IgD-negative memory B cell (primary cell): Measurements from ENCODE around the gene IL17C. TPM values are rescaled to one million over a fixed set of nuclear protein-coding genes. Genes with fewer than 3 reads are reported as not detected.

Experiments
- H3K27ac Mint-ChIP-seq, 3 donors: one replicate each; pipeline ENCODE4 v1.8.0; 2020 to 2022; ENCODE audit warnings: mild to moderate bottlenecking in 3 of 3, mixed read lengths in 3 of 3, moderate library complexity in 1 of 3
- H3K27me3 Mint-ChIP-seq: one replicate; pipeline ENCODE4 v1.8.0; 2021; ENCODE audit warnings: mixed read lengths
- H3K36me3 Mint-ChIP-seq: one replicate; pipeline ENCODE4 v1.8.0; 2020; ENCODE audit warnings: mild to moderate bottlenecking, mixed read lengths
- H3K4me1 Mint-ChIP-seq, 3 donors: one replicate each; pipeline ENCODE4 v1.8.0; 2020 to 2022; ENCODE audit warnings: mixed read lengths in 3 of 3, mild to moderate bottlenecking in 1 of 3
- H3K4me3 Mint-ChIP-seq, 4 donors: one replicate each; pipeline ENCODE4 v1.8.0; 2020 to 2022; ENCODE audit warnings: mild to moderate bottlenecking in 4 of 4, mixed read lengths in 4 of 4, moderate library complexity in 3 of 4
- H3K9me3 Mint-ChIP-seq, 3 donors: one replicate each; pipeline ENCODE4 v1.8.0; 2020 to 2021; ENCODE audit warnings: mixed read lengths in 3 of 3, mild to moderate bottlenecking in 1 of 3
- polyA plus RNA-seq: library from polyadenylated mRNA; unstranded; fragments of 300-500 nt; fragmentation: Illumina TruSeq; gene quantifications from one replicate; pipeline ENCODE4 v1.2.3, GENCODE V29; 2021

Gene IL17C
- polyA plus RNA-seq, 1 donor from 2014 or later, result not detected

- Mint-ChIP-seq H3K27ac (peak overlapping the region; percentile 81 to 96 (median 95)), H3K9me3 (peaks cover 0 to 3% (median 1%) of the 10 kb centered on the region in 3 donors), H3K36me3 (no peaks in the 10 kb centered on the region), H3K4me3 (peak overlapping the region in 3 of 4 donors; percentile 77 to 90 (median 86)), H3K27me3 (peaks cover 19% of the 10 kb centered on the region), H3K4me1 (peaks cover 29 to 30% (median 30%) of the 10 kb centered on the region in 3 donors)
These were observed 2.3 kb downstream of the IL17C start for GRCh38 chr16:88640498-88641247.

DNA sequence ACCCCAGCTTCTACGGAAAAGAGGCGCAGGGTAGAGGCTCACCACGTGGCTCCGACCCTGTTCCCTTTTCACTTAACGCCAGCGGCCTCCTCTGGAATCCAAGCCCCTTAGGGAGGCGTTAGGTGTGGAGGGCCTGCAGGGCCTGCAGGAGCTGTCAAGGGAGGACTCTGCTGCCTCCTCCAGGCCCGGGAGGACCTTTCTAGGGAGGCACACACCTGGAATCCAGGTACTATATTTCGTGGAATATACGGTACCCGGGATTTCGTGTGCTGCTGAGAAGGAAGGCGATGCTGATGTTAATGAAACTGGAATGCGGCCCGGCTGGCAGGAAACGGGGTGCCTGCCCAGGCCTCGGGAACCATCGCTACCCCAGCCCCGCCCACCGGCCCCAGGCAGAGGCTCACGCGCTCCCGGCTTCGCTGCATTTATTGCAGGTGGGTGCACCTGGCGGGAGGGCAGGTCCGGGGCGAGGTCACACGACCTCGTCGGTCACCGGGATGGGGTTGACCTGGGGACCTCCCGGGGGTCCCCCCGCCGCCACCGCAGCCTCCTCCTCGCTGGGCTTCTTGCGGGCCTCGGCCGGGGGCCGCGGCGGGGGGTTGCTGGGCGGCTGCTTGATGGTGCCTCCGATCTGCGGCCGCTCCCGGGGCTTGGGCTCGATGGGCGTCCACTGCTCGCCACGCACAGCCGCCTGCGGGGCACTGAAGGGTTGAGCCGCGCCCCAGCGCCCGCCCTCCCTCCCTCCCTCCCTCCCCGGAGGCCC lies 4.7 kb downstream of the IL17C start:
- H3K27me3 Mint-ChIP-seq, result peaks cover 9% of the 10 kb centered on the region
- H3K4me1 Mint-ChIP-seq, result peaks cover 16 to 24% (median 18%) of the 10 kb centered on the region in 3 donors

DNA sequence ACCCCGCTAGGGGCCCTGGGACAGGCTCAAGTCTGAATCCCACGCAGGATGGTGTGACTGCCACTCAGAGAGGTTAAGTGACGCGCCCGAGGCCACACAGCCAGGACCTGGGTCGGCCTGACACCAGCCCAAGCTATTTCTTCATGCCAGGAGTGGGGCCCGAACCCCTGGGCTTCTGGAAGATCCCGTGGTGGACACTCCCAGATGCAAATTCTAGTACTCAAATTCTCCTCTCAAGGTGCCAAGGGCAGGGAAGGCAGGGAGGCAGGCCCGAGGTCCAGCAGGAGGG lies 5.2 kb downstream of the IL17C start:
- peaks cover 6% of the 10 kb centered on the region for H3K27me3 Mint-ChIP-seq
- no peaks in the 10 kb centered on the region for H3K36me3 Mint-ChIP-seq
- H3K4me1 Mint-ChIP-seq, result peaks cover 15 to 23% (median 17%) of the 10 kb centered on the region in 3 donors
- peak overlapping the region in 1 of 4 donors; percentile 42 for H3K4me3 Mint-ChIP-seq
- H3K27ac Mint-ChIP-seq, result peak overlapping the region in 1 of 3 donors; percentile 33
- H3K9me3 Mint-ChIP-seq, result peaks cover 0 to 3% (median 0%) of the 10 kb centered on the region in 3 donors

More for the DNA sequence above, 4.7 kb downstream of the IL17C start:
- Mint-ChIP-seq H3K9me3 (peaks cover 0 to 3% (median 0%) of the 10 kb centered on the region in 3 donors), H3K36me3 (no peaks in the 10 kb centered on the region), H3K27ac (peak overlapping the region in 1 of 3 donors; percentile 33), H3K4me3 (peak overlapping the region in 1 of 4 donors; percentile 45)

GRCh38 chr16:88645455-88645854 lies 7.1 kb downstream of the IL17C start:
- Mint-ChIP-seq H3K27ac (peak overlapping the region in 2 of 3 donors; percentile 35 to 87), H3K4me1 (peaks cover 10 to 21% (median 14%) of the 10 kb centered on the region in 3 donors), H3K4me3 (peak overlapping the region in 2 of 4 donors; percentile 68 to 72), H3K36me3 (no peaks in the 10 kb centered on the region), H3K27me3 (peaks cover under 1% of the 10 kb centered on the region), H3K9me3 (no peaks in the 10 kb centered on the region)

GRCh38 chr16:88645941-88646340 lies 7.6 kb downstream of the IL17C start:
- Mint-ChIP-seq H3K4me3 (peak overlapping the region in 1 of 4 donors; percentile 43), H3K4me1 (peaks cover 10 to 18% (median 10%) of the 10 kb centered on the region in 3 donors), H3K27me3 (no peaks in the 10 kb centered on the region), H3K9me3 (no peaks in the 10 kb centered on the region), H3K36me3 (no peaks in the 10 kb centered on the region), H3K27ac (peak overlapping the region in 2 of 3 donors; percentile 35 to 42)

DNA sequence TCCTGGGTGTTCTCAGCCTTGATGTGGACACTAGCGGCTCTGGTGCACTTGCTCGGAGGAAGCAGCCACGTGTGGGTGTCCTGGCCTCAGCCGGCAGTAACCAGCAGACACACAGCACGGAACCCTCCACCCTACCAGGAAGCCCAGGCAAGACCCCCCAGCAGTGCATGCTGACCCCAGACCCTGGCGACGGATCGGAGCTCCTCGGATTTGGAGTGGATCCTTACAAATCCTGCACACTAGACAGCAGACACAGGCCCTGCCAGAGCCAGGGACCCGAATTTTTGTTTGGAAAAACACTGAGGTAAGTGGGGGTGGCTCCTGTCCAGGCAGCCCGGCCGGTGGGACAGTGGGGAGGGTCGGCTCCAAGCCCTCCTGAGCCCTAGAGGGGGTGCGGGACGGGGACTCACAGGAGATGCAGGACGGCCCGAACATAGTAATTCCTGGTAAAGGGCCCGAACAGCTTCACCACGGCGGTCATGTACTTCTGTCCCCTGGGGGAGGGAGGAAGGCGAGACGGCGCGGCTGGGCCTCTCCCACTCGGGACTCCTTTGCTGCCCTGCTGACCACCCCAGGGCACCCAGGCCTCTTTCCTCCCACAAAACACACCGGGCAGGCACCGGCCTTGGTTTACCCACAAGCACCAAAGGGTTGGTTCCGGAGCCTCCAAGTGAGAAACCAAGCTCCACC lies 8.1 kb downstream of the IL17C start:
- Mint-ChIP-seq H3K4me3 (peak overlapping the region in 3 of 4 donors; percentile 32 to 70 (median 43)), H3K36me3 (no peaks in the 10 kb centered on the region), H3K9me3 (no peaks in the 10 kb centered on the region), H3K27ac (peak overlapping the region in 2 of 3 donors; percentile 42 to 71), H3K4me1 (peaks cover 12 to 17% (median 15%) of the 10 kb centered on the region in 3 donors), H3K27me3 (no peaks in the 10 kb centered on the region)

GRCh38 chr16:88647178-88648070 lies 9.1 kb downstream of the IL17C start:
- no peaks in the 10 kb centered on the region for H3K36me3 Mint-ChIP-seq
- H3K27ac Mint-ChIP-seq, result peak overlapping the region in 1 of 3 donors; percentile 42
- H3K27me3 Mint-ChIP-seq, result no peaks in the 10 kb centered on the region
- H3K4me3 Mint-ChIP-seq, result peak overlapping the region in 1 of 4 donors; percentile 65
- H3K4me1 Mint-ChIP-seq, result peaks cover 9 to 20% (median 15%) of the 10 kb centered on the region in 3 donors
- no peaks in the 10 kb centered on the region for H3K9me3 Mint-ChIP-seq

DNA sequence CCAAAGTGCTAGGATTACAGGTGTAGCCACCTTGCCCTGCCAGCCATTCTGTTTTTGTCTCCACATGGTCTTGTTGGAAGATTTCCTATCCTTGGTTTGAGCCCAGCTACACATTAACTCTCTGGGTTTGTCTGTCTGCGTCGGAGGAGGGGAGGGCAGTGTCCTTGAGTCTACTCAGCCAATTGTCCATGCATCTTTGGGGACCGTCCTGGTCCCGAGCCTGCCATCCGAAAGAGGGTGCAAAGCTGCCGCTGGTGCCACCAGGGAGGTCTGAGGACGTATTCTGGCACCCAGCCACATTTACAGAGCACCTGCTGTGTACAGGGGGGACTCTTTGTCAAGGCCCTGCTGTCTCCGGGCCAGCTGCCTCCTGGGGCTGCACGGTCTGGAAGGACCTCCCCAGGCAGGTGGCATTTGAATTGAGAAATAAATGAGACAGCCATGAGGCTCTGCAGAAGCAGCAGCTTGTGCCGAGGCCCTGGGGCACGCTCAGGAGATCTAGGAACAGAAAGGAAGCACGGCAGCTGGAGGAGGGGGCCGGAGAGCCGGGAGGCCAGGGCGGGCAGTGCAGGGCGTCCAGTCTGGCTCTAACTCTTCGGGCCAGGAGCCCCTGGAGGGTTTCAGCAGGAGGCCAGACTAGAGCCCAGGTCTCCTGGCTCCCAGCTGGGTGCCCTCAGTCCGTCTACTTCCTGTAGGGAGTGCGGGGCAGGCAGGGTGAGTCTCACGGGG lies 11.0 kb downstream of the IL17C start:
- H3K9me3 Mint-ChIP-seq, result no peaks in the 10 kb centered on the region
- no peaks in the 10 kb centered on the region for H3K27me3 Mint-ChIP-seq
- peaks cover 9 to 17% (median 15%) of the 10 kb centered on the region in 3 donors for H3K4me1 Mint-ChIP-seq

DNA sequence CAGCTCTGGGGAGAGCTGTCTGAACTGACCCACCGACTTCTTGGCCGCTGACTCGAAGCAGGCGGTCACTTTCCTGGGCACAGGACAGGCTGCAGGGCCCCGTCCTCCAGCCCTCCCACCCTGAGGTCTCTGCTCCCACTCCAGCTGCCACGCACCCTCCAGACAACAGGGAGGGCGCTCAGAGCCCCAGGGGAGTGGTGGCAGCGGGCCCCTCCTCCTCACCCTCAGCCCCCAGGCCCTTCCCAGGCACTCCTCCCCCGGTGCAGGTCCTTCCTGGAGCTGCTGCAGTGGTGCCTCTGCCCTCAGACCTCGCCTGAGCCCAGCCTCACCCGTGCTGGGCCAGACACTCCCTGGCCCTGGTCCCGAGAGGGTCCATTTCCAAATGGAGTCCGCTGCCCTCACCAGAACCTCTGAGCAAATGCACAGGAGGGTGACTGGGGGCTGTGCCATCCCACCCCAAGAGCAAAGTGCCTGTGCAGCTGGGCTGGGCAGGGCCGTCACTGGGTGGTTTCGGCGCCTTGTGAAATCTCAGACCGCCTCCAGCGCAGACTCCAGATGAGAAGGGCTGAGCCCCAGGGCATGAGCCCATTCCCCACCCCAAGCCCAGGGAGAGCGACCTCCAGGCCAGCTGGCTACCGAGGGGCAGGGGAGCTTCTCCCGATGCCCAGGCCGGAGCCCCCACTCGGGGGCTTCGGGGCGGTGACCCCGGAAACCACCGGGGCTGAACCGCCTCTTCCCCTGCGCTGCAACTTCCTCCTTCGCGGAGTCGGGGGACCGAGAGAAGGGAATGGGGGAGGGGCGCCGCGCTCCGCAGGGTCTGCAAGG lies 11.8 kb downstream of the IL17C start:
- Mint-ChIP-seq H3K4me3 (peak overlapping the region; percentile 94 to 99 (median 97)), H3K36me3 (peaks cover 2% of the 10 kb centered on the region), H3K4me1 (peaks cover 8 to 15% (median 13%) of the 10 kb centered on the region in 3 donors), H3K9me3 (no peaks in the 10 kb centered on the region), H3K27ac (peak overlapping the region; percentile 98 to 99 (median 99)), H3K27me3 (no peaks in the 10 kb centered on the region)

More for the DNA sequence above, 11.0 kb downstream of the IL17C start:
- H3K4me3 Mint-ChIP-seq, result peak overlapping the region; percentile 94 to 99 (median 97)
- H3K36me3 Mint-ChIP-seq, result peaks cover 2% of the 10 kb centered on the region
- peak overlapping the region; percentile 97 to 99 (median 98) for H3K27ac Mint-ChIP-seq

DNA sequence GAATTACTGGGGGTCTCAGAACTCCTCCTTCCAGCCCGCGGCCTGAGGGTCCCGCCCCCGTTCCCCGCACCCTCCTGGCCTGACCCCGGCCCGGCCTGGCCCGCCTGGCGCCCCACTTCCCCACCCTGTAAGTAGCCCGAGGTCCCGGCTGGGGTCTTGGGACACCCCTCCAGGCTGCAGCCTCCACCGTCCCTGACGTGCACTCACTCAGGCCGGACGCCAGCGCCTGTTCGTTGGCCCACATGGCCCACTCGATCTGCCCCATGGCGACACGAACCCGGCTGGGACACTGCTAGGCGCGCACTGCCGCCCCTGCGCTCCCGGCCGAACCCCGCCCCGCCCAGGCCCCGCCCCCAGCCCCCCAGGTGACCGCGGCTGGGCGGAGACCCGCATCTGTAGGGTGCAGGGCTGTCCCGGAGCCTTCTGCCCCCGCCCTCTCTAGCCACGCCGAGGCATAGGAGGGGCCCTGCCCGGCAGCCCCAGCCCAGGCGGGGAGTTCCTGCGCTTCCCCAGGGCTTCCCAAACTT lies 12.4 kb downstream of the IL17C start, which contains the start of gene CYBA:
Gene CYBA (minus strand): TSS at position 305 of the 527 bp plus-strand sequence. CDS start 40 bp downstream, at position 265.
- Mint-ChIP-seq H3K4me1 (peaks cover 7 to 15% (median 13%) of the 10 kb centered on the region in 3 donors), H3K27ac (peak within 1 kb of the TSS; percentile 98 to 99 (median 99)), H3K9me3 (no peaks in the 10 kb centered on the region), H3K36me3 (peaks cover 2% of the 10 kb centered on the region), H3K27me3 (no peaks in the 10 kb centered on the region), H3K4me3 (peak within 1 kb of the TSS; percentile 94 to 99 (median 97))

DNA sequence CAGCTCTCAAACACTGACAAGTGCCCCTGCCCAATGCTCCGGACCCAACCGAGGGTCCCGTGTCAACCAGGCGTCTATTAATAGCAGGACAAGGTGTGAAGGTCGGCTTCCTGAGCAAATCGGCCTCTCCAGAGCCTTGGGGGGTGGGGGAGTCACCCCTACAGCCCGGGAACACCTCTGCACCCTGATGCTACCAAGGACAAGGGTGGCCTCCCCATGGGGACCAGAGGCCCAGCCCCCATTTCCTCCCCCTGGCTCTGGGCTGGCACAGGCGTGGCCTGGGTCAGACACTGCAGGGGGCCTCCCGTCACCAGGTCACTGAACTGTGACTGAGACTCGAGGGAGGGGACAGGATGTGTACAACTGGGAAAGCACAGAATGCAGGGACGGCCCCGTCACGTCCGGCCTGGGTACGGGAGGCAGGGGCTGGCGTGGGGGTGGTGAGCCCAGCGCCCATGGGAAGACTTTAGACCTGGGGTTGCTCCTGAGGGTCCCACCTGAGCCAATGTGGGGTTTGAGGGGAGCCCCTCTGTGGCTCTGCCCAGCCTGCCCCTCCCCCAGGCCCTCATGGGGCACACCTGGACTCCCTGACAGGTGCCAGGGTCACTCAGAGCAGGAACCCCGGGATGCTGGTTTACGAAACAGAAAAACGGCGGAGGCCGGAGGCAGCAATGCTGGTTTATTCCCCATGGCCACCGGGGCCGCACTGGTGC lies 13.1 kb downstream of the IL17C start:
- H3K36me3 Mint-ChIP-seq, result peaks cover 2% of the 10 kb centered on the region
- H3K4me1 Mint-ChIP-seq, result peaks cover 7 to 15% (median 13%) of the 10 kb centered on the region in 3 donors
- H3K9me3 Mint-ChIP-seq, result no peaks in the 10 kb centered on the region
- H3K27me3 Mint-ChIP-seq, result no peaks in the 10 kb centered on the region
- H3K4me3 Mint-ChIP-seq, result peak overlapping the region; percentile 94 to 99 (median 97)
- H3K27ac Mint-ChIP-seq, result peak overlapping the region; percentile 98 to 99 (median 99)
